Astrocyte of the hippocampus (primary cell): ENCODE measurements around the gene BDKRB2.

Experiments
- DNase-seq: peaks from one replicate; pipeline ENCODE4 v3.0.0; 2011; ENCODE audit warnings: low read depth, low spot score

The BDKRB2 gene

GRCh38 chr14:96270565-96271420 lies 66.2 kb downstream of the BDKRB2 start:
- DNase-seq = no peak

GRCh38 chr14:96271421-96271762 lies 66.8 kb downstream of the BDKRB2 start:
- no peak for DNase-seq

- no peak for DNase-seq
Measured at GRCh38 chr14:96272777-96273473, 68.3 kb downstream of the BDKRB2 start.

GRCh38 chr14:96273629-96274028 lies 69.0 kb downstream of the BDKRB2 start:
- no peak for DNase-seq

- DNase-seq = no peak
Measured at GRCh38 chr14:96274122-96274521, 69.5 kb downstream of the BDKRB2 start.

GRCh38 chr14:96274543-96274942 lies 69.9 kb downstream of the BDKRB2 start:
- DNase-seq = no peak

GRCh38 chr14:96275177-96276112 lies 70.8 kb downstream of the BDKRB2 start:
- peak; percentile 81 for DNase-seq

GRCh38 chr14:96277890-96278289 lies 73.3 kb downstream of the BDKRB2 start:
- DNase-seq = no peak

GRCh38 chr14:96279564-96279963 lies 74.9 kb downstream of the BDKRB2 start:
- DNase-seq = peak; percentile 32

GRCh38 chr14:96280104-96280503 lies 75.5 kb downstream of the BDKRB2 start:
- no peak for DNase-seq

- DNase-seq = no peak
Measured at GRCh38 chr14:96281486-96281885, 76.8 kb downstream of the BDKRB2 start.

- no peak for DNase-seq
Measured at GRCh38 chr14:96284008-96284407, 79.4 kb downstream of the BDKRB2 start.

- DNase-seq = no peak
Measured at GRCh38 chr14:96284430-96284829, 79.8 kb downstream of the BDKRB2 start.

GRCh38 chr14:96285667-96286066 lies 81.0 kb downstream of the BDKRB2 start:
- no peak for DNase-seq

GRCh38 chr14:96286251-96286650 lies 81.6 kb downstream of the BDKRB2 start:
- DNase-seq = no peak

- no peak for DNase-seq
Measured at GRCh38 chr14:96287856-96288255, 83.2 kb downstream of the BDKRB2 start.
